Measurements from ENCODE around the gene GCNT2. TPM values are rescaled to one million over a fixed set of nuclear protein-coding genes. Genes with fewer than 3 reads are reported as not detected.

The GCNT2 gene
- total RNA-seq, 1 donor from 2014 or later = 16.7 TPM

DNA sequence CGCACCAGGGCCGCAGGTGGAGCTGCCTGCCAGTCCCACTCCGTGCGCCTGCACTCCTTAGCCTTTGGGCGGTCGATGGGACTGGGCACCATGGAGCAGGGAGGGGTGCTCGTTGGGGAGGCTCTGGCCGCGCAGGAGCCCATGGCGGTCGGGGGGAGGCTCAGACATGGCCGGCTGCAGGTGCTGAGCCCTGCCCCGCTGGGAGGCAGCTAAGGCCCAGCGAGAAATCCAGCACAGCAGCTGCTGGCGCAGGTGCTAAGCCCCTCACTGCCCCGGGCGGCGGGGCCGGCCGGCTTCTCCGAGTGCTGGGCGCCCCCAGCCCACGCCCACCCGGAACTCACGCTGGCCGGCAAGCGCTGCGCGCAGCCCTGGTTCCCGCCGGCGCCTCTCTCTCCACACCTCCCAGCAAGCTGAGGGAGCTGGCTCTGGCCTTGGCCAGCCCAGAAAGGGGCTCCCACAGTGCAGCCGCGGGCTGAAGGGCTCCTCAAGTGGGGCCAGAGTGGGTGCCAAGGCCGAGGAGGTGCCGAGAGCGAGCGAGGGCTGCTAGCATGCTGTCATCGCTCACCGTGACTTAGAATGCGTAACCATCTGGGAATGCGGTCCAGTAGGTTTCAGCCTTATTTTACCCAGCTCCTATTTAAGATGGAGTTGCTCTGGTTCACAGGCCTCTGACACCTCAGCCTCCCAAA lies 96.0 kb downstream of the GCNT2 start:
- Histone ChIP-seq H3K27me3 (no peaks in the 10 kb centered on the region), H3K4me1 (peaks cover 0 to 22% of the 10 kb centered on the region in 2 donors), H3K36me3 (peaks cover 0 to 6% of the 10 kb centered on the region in 2 donors), H3K4me3 (no peak overlapping the region), H3K27ac (no peak overlapping the region), H3K9me3 (no peaks in the 10 kb centered on the region)
- TF ChIP-seq, protein P1, sequence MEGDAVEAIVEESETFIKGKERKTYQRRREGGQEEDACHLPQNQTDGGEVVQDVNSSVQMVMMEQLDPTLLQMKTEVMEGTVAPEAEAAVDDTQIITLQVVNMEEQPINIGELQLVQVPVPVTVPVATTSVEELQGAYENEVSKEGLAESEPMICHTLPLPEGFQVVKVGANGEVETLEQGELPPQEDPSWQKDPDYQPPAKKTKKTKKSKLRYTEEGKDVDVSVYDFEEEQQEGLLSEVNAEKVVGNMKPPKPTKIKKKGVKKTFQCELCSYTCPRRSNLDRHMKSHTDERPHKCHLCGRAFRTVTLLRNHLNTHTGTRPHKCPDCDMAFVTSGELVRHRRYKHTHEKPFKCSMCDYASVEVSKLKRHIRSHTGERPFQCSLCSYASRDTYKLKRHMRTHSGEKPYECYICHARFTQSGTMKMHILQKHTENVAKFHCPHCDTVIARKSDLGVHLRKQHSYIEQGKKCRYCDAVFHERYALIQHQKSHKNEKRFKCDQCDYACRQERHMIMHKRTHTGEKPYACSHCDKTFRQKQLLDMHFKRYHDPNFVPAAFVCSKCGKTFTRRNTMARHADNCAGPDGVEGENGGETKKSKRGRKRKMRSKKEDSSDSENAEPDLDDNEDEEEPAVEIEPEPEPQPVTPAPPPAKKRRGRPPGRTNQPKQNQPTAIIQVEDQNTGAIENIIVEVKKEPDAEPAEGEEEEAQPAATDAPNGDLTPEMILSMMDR (IDR thresholded peaks at IDR 0.05) = no peak
- intact Hi-C loops (cut with DNase I) = no loop called here
- no peak for DNase-seq (ENCODE audit: low spot score in 2 of 2)

DNA sequence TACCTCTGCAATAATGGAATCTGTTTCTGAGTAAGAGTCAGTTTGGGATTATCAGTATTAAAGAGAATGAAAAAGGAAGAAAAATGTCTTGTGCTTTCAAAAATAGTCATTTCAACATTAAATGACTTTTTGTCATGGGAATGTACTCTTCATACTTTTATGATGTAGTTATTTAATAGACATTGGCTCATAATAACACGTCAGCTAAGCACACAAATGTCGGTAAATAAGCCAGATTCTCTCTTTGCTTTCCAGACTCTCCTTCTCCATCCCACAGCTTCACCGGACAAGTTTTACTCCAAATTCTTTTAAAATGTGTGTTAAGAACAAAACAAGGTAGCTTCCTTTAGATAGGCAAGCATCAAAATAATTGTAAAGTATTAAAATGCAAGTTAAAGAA lies 97.3 kb downstream of the GCNT2 start:
- intact Hi-C loops (cut with DNase I) = no loop called here

DNA sequence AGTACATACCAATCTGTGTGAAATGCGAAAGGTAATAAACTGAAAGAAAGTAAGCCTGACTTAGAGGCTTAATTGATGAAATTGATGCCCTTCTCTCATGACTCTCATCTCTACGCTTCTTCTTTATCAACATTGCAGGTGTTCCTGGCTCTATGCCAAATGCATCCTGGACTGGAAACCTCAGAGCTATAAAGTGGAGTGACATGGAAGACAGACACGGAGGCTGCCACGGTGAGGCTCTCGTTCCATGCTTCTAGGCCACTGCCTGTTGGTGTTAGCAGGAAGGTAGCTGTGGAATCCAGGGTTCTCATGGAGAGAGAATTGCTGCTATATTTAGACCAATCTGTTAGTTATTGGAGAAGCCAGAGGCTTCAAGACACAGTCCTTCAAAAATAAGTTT lies 100.1 kb downstream of the GCNT2 start:
- intact Hi-C loops (cut with DNase I) = no loop called here
- Histone ChIP-seq H3K4me1 (peaks cover 0 to 10% of the 10 kb centered on the region in 2 donors), H3K27me3 (no peaks in the 10 kb centered on the region), H3K36me3 (peaks cover 0 to 37% of the 10 kb centered on the region in 2 donors), H3K4me3 (no peak overlapping the region), H3K9me3 (no peaks in the 10 kb centered on the region), H3K27ac (no peak overlapping the region)
- TF ChIP-seq, protein P1 (IDR thresholded peaks at IDR 0.05) = no peak
- DNase-seq (ENCODE audit: low spot score in 2 of 2) = no peak

More for the DNA sequence above, 97.3 kb downstream of the GCNT2 start:
- Histone ChIP-seq H3K4me3 (no peak overlapping the region), H3K36me3 (peaks cover 0 to 15% of the 10 kb centered on the region in 2 donors), H3K27me3 (no peaks in the 10 kb centered on the region), H3K9me3 (no peaks in the 10 kb centered on the region), H3K4me1 (peaks cover 0 to 13% of the 10 kb centered on the region in 2 donors), H3K27ac (peak overlapping the region in 1 of 2 donors; percentile 17)
- TF ChIP-seq, protein P1 (IDR thresholded peaks at IDR 0.05) = no peak
- DNase-seq (ENCODE audit: low spot score in 2 of 2) = no peak

DNA sequence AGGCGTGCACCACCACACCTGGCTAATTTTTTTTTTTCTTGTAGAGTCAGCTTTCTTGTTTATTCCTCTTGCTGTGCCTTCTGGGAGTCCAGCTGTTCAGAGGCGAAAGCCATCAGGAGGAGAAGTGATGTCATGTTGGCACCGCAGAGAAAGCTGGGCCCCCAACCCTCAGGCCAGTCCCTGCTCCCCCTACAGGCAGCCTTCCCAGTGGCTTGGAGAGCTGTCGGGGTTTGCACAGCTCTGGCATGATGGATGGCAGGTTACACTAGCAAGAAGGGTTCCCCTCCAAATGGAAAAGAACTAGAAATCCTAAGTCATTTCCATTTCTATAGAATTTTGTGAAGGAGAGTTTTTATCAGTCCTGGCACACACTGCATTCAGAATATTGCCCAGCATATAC lies 100.7 kb downstream of the GCNT2 start:
- Histone ChIP-seq H3K9me3 (no peaks in the 10 kb centered on the region), H3K36me3 (peaks cover 0 to 44% of the 10 kb centered on the region in 2 donors), H3K4me3 (no peak overlapping the region), H3K4me1 (peaks cover 0 to 10% of the 10 kb centered on the region in 2 donors), H3K27ac (no peak overlapping the region), H3K27me3 (no peaks in the 10 kb centered on the region)
- no peak for DNase-seq (ENCODE audit: low spot score in 2 of 2)
- intact Hi-C loops (cut with DNase I) = no loop called here
- TF ChIP-seq, protein P1 (IDR thresholded peaks at IDR 0.05) = no peak

DNA sequence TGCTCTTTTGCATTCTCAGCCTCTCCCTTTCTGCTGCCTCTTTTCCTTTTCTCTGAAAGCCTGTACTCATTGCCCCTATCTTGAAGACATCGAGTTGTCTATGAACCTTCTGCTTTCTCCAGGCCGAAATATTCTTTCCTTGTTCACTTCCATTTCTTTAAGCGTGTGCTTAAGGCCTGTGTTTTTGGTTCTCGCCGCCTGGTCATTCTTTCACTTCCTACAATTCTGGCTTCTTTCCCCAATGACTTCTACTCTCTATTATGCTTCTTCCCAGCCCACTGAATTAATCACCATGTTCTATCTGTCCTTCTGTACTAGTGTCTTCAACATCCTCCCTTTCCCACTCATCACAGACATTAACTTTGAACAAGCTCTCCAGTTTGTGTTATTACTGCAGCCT lies 103.7 kb downstream of the GCNT2 start:
- DNase-seq (ENCODE audit: low spot score in 2 of 2) = no peak
- TF ChIP-seq, protein P1 (IDR thresholded peaks at IDR 0.05) = no peak
- intact Hi-C loops (cut with DNase I) = no loop called here

More for the DNA sequence above, 103.7 kb downstream of the GCNT2 start:
- H3K27me3 ChIP-seq = no peaks in the 10 kb centered on the region
- H3K27ac ChIP-seq = no peak overlapping the region
- H3K4me1 ChIP-seq = no peaks in the 10 kb centered on the region
- peaks cover 0 to 56% of the 10 kb centered on the region in 2 donors for H3K36me3 ChIP-seq
- H3K9me3 ChIP-seq = no peaks in the 10 kb centered on the region
- H3K4me3 ChIP-seq = no peak overlapping the region
